DOHH2 (cell line): ENCODE measurements around the gene TTLL9.

Source experiments
- EZH2phosphoT487 ChIP-seq: fragments of 200-600 bp; sonication (generic); IDR thresholded peaks from 2 replicates; pipeline ENCODE4 v1.6.1; 2017; ENCODE audit warnings: borderline replicate concordance, mild to moderate bottlenecking, antibody characterized with exemption, low read length, moderate library complexity, mixed read lengths
- TF ChIP-seq, protein P1 (sequence below): fragments of 200-600 bp; sonication (generic); IDR thresholded peaks from one replicate; pipeline ENCODE4 v1.5.1; 2014; ENCODE audit warnings: antibody characterized with exemption, mild to moderate bottlenecking, low read depth, low read length; ENCODE audit not compliant: poor library complexity, severe bottlenecking

DNA sequence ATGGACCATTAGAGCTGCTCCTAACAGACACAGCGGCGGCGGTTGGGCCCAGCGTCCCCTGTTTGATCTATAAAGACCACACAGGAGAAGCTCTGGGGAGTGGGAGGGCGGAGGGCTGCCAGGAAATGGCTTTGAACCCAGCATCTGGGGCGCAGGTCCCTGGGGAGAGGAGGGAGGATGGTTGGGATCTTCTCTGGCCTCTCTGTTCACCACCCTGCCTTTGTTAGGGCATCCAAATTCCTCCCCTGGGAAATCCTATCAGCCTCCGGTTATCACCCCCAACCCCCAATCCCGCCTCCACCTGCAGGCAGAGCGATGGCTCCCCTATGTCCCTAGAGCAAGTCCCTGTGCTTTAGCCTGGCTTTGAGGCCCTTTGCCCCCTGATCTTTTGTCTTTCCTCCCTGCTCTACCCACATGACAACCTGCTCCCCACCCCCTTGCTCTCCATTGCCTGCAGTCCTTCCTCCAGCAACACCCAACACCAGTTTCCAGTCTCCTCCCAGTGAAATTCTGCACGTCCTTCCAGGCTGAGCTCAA is 104.6 kb downstream of the TTLL9 start:
- TF ChIP-seq, protein P1, sequence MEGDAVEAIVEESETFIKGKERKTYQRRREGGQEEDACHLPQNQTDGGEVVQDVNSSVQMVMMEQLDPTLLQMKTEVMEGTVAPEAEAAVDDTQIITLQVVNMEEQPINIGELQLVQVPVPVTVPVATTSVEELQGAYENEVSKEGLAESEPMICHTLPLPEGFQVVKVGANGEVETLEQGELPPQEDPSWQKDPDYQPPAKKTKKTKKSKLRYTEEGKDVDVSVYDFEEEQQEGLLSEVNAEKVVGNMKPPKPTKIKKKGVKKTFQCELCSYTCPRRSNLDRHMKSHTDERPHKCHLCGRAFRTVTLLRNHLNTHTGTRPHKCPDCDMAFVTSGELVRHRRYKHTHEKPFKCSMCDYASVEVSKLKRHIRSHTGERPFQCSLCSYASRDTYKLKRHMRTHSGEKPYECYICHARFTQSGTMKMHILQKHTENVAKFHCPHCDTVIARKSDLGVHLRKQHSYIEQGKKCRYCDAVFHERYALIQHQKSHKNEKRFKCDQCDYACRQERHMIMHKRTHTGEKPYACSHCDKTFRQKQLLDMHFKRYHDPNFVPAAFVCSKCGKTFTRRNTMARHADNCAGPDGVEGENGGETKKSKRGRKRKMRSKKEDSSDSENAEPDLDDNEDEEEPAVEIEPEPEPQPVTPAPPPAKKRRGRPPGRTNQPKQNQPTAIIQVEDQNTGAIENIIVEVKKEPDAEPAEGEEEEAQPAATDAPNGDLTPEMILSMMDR: no peak
- no peak for TF ChIP-seq EZH2phosphoT487
